ENCODE data around the gene LMOD1.
"Not testable (repeated sequence)": the region's sequence is repeated elsewhere in the genome, so short reads cannot be mapped to it uniquely, and the experiment has no call there.

The LMOD1 gene

GRCh38 chr1:201945863-201946223 is 505 bp downstream of the LMOD1 start:
- DNase-seq, result no peak

DNA sequence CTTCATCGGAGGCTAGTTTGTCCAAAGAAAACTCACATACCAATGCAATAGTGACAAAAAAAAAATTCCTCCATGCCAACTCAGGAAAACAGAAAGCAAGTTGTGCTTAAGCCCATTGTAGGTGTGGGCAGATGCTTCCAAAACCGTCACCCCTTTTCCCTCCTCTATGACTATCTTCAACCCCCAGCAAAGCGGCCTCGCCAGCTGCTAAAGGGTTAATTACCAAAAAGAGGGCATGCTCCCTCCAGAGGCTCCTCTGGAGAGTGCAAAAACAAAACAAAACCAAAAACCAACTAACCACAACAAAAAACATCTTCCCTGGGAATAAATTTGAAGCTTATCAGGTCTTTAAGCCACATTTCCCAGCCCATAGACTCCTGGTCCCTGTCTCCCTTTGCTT is 1.2 kb downstream of the LMOD1 start:
- no peak for DNase-seq

- no peak for DNase-seq
Measured at GRCh38 chr1:201944639-201945038, 1.7 kb downstream of the LMOD1 start.

GRCh38 chr1:201944002-201944401 is 2.3 kb downstream of the LMOD1 start:
- DNase-seq, result no peak

GRCh38 chr1:201942129-201942495 is 4.2 kb downstream of the LMOD1 start:
- no peak for DNase-seq

DNA sequence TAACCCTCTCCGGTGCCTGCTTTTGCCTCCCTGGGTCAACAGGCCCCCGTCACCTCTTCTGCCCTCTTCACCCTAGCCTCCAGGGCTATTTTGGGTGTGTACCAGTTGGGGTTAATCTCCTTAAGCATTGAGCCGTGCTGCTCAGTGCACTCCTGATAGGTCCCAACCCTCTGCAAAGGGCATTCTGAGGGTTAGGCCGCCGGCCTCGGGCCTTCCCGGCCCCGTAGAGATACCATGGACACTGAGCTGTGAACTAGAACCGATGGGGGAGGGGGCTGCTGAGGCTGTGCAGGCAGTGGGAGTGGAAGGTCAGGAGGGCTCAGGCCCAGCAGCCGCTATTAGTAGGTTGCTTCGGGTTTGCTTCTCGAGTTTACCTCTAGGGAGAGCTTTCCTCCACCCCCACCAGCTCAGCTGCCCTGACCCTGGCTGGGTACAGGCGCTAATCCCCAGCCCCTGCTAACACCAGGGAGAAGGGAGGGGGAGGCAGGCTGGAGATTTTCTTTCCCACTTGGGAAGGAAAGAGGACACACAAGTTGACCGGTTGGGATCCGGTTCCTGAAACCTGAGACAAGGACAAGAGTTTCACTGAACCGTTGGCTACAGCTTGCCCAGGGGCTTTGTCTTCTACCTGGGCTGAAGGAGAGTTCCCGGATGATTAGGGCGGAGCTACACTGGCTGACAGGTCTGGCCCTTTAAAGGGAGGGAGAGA is 4.8 kb downstream of the LMOD1 start:
- DNase-seq, result no peak

DNA sequence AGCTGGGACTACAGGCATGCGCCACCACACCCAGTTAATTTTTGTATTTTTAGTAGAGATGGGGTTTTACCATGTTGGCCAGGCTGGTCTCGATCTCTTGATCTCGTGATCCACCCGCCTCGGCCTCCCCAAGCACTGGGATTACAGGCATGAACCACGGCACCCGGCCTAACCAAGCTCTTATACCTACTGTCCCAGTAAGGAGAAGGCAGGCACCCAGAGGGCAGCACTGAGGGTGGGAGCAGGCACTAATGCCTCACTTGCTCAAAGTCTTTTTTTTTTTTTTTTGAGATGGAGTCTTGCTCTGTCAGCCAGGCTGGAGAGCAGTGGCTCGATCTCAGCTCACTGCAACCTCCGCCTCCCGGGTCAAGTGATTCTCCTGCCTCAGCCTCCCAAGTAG is 6.0 kb downstream of the LMOD1 start:
- not testable (repeated sequence) for DNase-seq

DNA sequence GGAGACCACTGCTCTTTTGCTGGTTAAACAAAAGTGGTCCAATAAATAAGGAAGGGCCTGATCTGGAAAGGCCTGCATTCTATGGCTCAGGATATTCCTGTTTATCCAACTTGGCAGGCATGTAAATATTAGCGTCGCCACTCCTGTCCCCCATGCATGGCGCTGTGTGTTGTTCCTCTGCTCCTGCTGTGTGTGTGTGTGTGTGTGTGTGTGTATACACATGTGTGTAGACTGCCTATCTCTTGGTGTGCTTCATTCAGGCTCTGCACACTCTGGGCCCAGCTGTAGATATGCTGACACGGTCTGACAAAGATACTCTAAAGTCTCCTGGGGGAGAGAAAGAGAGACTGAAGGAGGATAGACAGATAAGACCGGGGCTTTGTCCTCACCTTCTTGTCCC is 6.8 kb downstream of the LMOD1 start:
- no peak for DNase-seq

- no peak for DNase-seq
Measured at GRCh38 chr1:201939148-201939547, 7.2 kb downstream of the LMOD1 start.

- no peak for DNase-seq
Measured at GRCh38 chr1:201938440-201939035, 7.8 kb downstream of the LMOD1 start.

DNA sequence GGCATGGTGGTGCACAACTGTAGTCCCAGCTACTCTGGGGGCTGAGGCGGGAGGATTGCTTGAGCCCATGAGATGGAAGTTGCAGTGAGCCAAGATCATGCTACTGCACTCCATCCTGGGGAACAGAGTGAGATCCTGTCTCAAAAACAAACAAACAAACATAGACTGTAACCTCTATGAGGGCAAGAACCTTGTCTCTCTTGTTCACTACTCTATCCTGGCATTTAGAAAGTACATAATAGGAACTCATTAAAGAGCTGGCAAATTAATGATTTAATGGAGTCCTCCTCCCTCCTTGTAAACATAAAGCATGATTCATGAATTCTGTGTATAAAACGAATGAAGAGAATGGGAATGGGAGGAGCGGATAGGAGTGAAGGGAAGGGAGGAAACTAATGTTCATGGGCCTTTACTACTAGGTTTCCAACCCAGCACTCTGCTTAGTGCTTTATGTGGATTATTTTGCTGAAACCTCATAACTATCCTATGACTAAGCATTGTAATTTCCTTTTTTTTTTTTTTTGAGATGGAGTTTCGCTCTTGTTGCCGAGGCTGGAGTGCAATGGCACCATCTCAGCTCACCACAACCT is 8.6 kb downstream of the LMOD1 start:
- no peak for DNase-seq

DNA sequence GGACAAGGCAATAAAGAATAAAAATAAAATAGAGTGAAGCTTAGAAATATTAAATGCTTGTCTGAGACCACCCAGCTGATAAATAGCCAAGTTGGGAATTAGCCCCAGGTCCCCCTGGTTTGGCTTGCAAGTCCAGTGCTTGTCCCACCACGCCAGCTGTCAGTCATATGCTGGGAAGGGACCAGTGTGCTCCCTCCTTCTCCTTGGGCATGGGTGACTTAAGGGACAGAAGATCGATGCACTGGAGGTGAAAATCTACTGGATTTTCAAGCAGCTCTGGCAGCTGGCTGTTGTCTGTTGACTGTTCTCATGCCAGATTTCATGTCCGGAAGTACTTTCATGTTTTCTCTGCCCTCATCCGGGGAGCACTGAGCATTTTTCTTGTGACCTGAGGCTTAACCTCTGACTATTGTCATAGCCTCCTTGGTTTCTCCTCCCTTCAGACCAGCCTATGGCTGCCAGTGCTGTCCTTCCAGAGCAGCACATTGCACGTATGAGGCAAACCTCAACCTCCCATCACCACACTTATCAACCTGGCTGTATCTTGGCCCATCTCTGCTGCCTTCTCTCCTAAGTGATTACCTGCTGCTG is 12.4 kb downstream of the LMOD1 start:
- DNase-seq, result no peak

DNA sequence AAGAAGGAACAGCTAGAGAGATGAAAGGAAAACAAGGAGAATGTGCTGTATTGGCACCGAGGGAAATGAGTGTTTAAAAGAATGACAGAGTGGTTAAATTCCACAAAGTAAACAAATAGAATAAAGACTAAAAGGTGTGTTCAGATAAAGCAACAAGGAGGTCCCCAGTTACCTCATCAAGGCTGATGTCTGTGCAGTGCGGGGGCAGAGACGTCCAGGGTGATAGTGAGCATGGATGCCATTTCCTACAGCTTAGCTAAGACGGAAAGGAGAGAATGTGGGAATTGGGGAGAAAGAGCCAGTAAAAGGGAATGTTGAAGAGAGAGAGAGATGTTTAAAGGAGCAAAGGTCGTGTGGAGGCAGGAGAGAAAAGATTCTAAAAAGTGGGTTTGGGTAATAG is 15.5 kb downstream of the LMOD1 start:
- no peak for DNase-seq

GRCh38 chr1:201930137-201930536 is 16.2 kb downstream of the LMOD1 start:
- no peak for DNase-seq

DNA sequence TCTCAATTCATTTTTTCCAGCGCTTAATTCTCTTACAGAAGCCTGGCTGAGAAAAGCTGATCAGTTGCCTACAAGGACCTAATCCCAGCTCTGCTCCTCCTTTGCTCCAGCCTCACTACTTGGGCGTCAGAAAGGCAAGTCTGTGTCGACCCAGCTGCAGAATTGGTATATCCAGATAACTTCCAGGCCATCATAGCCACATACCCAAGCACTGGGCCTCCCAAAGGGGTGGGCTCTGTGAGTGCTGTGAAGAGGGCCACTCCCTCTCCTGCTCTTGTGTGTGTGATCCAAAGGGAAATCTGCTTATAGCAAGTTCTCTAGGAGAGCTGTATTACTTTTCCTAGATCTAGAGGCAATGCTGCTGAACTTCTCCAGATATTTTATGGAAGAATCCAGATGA is 18.1 kb downstream of the LMOD1 start:
- DNase-seq, result no peak

DNA sequence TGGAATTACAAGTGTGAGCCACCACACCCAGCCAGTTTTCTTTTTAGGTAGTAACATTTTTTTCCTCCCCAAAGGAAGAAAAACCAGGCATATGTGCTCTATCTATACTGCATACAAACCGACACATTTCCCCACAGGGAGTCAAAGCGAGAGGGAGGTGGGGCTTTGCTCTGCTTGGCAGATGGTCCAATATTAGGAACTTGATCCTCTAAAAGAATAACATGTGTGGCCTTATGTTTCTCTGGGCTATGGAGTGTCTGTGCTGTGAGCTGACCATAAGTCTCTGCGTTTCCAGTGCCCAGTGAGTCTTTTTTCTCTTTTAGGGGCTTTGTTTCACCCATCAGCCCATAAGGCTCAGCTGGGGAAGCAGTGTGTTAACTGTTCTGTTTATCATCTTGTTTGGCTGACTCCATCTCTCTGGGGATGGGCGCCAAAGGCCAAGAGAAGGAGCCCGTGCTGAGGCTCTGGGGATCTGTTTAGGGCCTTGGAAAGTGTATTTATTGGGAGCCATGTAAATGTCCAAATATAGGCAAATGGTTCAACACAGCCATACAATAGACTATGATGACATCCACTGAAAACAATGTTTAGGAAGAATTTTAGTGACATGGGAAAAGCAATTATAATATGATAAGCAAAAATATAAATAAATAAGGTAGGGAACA is 20.2 kb downstream of the LMOD1 start:
- no peak for DNase-seq

DNA sequence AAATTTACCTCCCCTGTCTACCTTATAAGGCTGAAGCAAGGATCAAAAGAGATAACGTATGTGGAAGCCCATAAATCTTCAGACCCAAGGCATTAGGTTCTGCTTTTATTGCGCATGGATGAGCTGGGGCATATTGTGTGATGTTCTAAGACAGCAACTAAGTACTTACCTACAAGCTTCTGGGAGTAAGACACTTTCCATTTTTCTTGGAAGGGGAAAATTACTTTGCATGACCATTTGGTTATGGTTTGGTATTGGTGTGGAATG is 21.1 kb downstream of the LMOD1 start:
- no peak for DNase-seq

GRCh38 chr1:201921952-201922558 is 24.3 kb downstream of the LMOD1 start:
- no peak for DNase-seq

- DNase-seq, result no peak
Measured at GRCh38 chr1:201918343-201918742, 28.0 kb downstream of the LMOD1 start.

DNA sequence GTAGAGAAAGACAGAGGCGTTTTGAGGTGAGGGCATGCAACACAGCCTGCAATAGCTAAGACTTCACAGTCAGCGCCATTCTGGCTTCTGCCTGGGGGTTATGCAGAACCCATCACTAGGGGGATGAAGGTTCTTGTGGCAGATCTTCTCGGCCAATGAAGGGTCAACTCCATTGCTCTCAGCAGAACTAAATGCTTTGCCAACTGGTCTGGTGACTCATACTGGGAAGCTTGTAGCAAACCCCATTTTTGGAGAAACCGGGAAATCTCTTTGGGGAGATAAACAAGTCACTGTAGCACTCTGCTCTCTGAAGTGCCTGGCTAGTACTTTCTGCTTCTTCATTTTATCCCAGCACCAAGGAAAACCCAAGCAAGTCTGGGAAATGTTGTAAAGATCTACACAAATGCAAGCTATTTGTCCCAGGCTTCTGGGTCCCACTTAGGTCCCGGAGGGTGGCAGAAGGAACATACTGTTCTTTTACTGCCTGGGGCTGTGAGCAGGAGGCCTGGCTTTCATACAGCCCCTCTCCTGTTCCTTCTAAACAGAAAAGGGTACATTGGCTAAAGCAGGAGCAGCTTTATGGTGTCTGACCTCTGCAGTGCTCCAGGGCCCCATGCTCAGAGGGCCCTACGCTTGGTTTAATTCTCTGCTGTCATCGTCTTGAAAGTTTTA is 28.9 kb downstream of the LMOD1 start:
- DNase-seq, result no peak

GRCh38 chr1:201916649-201917249 is 29.6 kb downstream of the LMOD1 start:
- no peak for DNase-seq

DNA sequence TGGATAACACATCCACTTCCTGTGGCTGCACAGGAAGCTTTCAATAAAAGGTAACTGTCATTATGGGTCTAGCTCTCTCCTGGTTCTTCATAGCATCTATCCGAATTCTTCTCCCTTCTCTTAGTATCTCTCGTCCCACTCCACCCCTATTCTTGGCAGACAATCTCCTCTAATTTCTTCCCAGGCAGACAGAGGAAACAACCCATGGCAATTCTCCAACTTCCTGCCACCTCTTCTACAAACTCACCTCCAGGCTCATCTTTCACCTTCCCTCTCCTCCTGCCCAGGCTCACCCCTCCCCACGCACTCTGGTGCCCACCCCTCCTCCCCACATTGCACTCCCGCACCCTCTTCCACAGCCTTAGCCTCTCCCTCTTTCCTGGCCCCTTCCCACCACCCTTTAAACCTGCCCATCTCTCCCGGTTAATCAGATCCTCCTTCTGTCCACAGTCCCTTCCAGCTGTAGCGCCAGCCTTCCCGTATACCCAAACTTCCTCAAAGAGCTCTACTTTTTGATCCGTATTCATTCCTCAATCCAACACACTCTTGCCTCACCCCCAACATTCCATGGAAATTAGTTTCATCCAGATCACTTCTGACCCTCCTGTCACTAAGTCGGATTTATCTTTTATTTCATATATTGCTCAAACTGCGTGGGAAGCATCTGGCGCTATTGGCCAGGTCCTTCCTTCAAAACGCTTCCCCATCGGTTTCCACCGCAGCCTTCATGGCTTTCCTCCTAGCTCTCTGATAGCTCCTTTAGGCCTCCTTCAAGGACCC is 31.7 kb downstream of the LMOD1 start:
- no peak for DNase-seq

Data from left hindlimb (tissue), 1 donor.